Bronchial epithelial cell (primary cell): ENCODE data around the gene ZBTB3. TPM values are rescaled to one million over a fixed set of nuclear protein-coding genes. Genes with fewer than 3 reads are reported as not detected.
A peak's percentile ranks its signal among the peaks of the same experiment; 100 is the strongest.

Experiments
- DNase-seq: peaks from one replicate; pipeline ENCODE4 v3.0.0-alpha.2; 2010; ENCODE audit warnings: low read depth
- FAIRE-seq: peaks from 2 replicates; lab custom pipeline; 2011; peaks lifted over from hg19 to GRCh38; lab: Jason Lieb, UNC
- H3K27me3 ChIP-seq: 2 replicates; pipeline ENCODE4 v1.5.1; 2011; ENCODE audit warnings: low read length; ENCODE audit not compliant: control insufficient read depth, insufficient read depth
- H3K36me3 ChIP-seq: 2 replicates; pipeline ENCODE4 v1.5.1; 2011; ENCODE audit warnings: low read length; ENCODE audit not compliant: control insufficient read depth, insufficient read depth
- H3K4me3 ChIP-seq: 2 replicates; pipeline ENCODE4 v1.5.1; 2011; ENCODE audit warnings: mild to moderate bottlenecking, low read depth, low read length, control low read depth
- CTCF ChIP-seq: IDR thresholded peaks from 2 replicates; pipeline ENCODE4 v1.5.1; 2011; ENCODE audit warnings: mild to moderate bottlenecking, moderate library complexity, low read length, control low read depth, inconsistent platforms; ENCODE audit not compliant: insufficient read depth, severe bottlenecking
- total RNA-seq: library from RNA; depleted of rRNA; stranded (reverse); fragments of >200 nt; gene quantifications from 2 replicates; pipeline ENCODE4 v1.2.1, GENCODE V29; 2014

ZBTB3 gene
- total RNA-seq, 1 donor from 2014 or later, result 11.6 TPM

DNA sequence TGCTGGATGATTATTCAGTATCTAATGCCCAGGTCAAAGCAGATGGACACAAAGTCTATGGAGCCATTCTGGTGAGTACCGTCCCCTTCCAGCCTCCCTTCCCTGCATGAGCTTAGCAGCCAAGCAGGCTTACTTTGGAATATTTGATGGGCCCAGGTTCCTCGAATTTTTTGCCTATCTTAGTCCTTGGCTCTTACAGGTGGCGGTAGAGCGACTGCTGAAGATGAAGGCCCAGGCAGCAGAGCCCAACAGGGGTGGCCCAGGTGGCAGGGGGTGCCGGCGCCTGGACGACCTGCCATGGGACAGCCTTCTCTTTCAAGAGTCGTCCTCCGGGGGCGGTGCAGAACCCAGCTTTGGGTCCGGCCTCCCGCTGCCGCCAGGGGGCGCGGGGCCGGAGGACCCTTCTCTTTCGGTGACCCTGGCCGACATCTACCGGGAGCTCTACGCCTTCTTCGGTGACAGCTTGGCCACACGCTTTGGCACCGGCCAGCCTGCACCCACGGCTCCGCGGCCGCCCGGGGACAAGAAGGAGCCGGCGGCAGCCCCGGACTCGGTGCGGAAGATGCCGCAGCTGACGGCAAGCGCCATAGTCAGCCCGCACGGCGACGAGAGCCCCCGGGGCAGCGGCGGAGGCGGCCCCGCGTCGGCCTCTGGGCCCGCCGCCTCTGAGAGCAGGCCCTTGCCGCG lies 32.5 kb upstream of the ZBTB3 start:
- TF ChIP-seq CTCF, result peak; percentile 100
- Histone ChIP-seq H3K36me3 (peaks cover 3% of the 10 kb centered on the region), H3K27me3 (no peaks in the 10 kb centered on the region), H3K4me3 (peak overlapping the region; percentile 80)
- DNase-seq, result peak; percentile 52
- FAIRE-seq, result no peak

DNA sequence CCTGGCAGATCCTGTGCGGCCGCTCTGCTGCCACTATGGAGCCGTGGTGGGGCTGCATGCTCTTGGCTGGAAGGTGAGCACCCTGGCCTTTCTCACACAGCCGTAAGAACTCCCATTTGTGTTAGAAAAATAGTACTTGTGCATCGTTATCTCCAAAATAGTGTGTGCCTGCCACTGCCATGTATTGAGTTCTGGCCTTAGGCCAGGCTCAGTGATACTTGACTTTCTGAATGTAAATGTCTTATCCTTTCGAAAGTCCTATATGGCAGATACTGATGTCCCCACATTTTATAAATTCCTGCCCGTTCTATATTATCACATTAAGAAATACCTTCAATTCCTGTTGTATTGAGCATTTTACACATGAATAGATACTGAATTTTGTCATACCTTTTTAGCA lies 28.8 kb upstream of the ZBTB3 start:
- DNase-seq (no peak), FAIRE-seq (no peak)
- no peak overlapping the region for H3K4me3 ChIP-seq
- no peak for TF ChIP-seq CTCF
- no peaks in the 10 kb centered on the region for H3K27me3 ChIP-seq
- H3K36me3 ChIP-seq, result peaks cover 1% of the 10 kb centered on the region

DNA sequence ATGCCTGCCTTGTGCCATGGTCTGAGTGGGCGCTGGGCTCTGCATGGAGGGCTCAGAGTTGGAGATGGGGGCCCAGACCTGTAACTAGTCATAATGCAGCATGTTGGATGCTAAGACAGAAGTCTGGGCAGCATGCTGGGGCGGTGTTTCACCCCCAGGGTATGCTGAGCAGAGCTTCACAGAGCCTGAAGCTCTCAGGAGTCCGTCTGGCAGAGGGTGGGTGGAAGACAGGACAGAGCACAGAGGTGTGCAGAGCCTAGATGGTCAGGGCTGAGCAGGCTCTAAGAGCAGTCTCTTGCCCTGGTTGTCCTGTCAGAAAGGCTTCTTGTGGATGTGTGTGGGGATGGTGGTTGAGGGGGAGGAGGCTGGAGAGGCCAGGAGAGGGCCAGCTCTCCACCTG lies 24.5 kb upstream of the ZBTB3 start:
- Histone ChIP-seq H3K27me3 (no peaks in the 10 kb centered on the region), H3K4me3 (no peak overlapping the region), H3K36me3 (peaks cover 10% of the 10 kb centered on the region)
- DNase-seq, result no peak
- no peak for FAIRE-seq
- TF ChIP-seq CTCF, result no peak

- FAIRE-seq (no peak), DNase-seq (no peak)
- TF ChIP-seq CTCF, result no peak
- peaks cover 10% of the 10 kb centered on the region for H3K36me3 ChIP-seq
- no peak overlapping the region for H3K4me3 ChIP-seq
- H3K27me3 ChIP-seq, result no peaks in the 10 kb centered on the region
Measured at GRCh38 chr11:62777389-62777788, 23.4 kb upstream of the ZBTB3 start.

GRCh38 chr11:62775646-62776045 lies 21.7 kb upstream of the ZBTB3 start:
- FAIRE-seq (no peak), DNase-seq (no peak)
- H3K4me3 ChIP-seq, result no peak overlapping the region
- no peak for TF ChIP-seq CTCF
- no peaks in the 10 kb centered on the region for H3K27me3 ChIP-seq
- H3K36me3 ChIP-seq, result peaks cover 8% of the 10 kb centered on the region

DNA sequence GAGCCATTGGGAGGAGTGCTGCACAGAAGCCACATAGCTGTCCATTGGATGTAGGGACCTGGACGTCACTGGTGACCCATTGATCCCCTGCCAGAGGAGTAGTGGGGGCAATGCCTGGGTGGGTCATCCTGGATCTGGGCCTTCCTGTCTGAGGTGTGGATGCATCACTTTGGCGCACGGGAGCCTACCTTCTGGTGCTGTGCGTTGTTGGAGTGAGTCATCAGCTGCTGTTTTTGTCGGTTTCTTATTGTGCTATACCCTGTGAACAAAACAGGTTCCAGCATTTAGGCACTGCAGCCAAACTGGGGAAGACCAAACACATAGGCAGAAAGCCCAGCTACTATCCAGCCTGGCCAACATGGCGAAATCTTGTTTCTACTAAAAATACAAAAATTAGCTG lies 20.4 kb upstream of the ZBTB3 start:
- Histone ChIP-seq H3K27me3 (no peaks in the 10 kb centered on the region), H3K4me3 (no peak overlapping the region), H3K36me3 (peaks cover 8% of the 10 kb centered on the region)
- no peak for TF ChIP-seq CTCF
- DNase-seq, result no peak
- no peak for FAIRE-seq
